Measurements from ENCODE around the gene BCL11A.

Gene BCL11A

GRCh38 chr2:60551240-60552077 lies 2.0 kb downstream of the BCL11A start:
- H3K4me3 ChIP-seq (ENCODE audit: low read length) = peak overlapping the region; percentile 77

GRCh38 chr2:60550984-60551239 lies 2.5 kb downstream of the BCL11A start:
- H3K4me3 ChIP-seq (ENCODE audit: low read length) = peak overlapping the region; percentile 77
- no peak for DNase-seq (ENCODE audit: low read depth)
- TF ChIP-seq CTCF (IDR thresholded peaks at IDR 0.05; ENCODE audit: insufficient read depth, low read depth, low read length, missing control alignments) = no peak

More at GRCh38 chr2:60551240-60552077, 2.0 kb downstream of the BCL11A start:
- DNase-seq (ENCODE audit: low read depth) = peak; percentile 67
- TF ChIP-seq CTCF (IDR thresholded peaks at IDR 0.05; ENCODE audit: insufficient read depth, low read depth, low read length, missing control alignments) = no peak

- DNase-seq (ENCODE audit: low read depth) = peak; percentile 90
- peak overlapping the region; percentile 77 for H3K4me3 ChIP-seq (ENCODE audit: low read length)
- peak; percentile 73 for TF ChIP-seq CTCF (IDR thresholded peaks at IDR 0.05; ENCODE audit: insufficient read depth, low read depth, low read length, missing control alignments)
These were observed 3.1 kb downstream of the BCL11A start for GRCh38 chr2:60550178-60550983.

- DNase-seq (ENCODE audit: low read depth) = peak; percentile 45
- H3K4me3 ChIP-seq (ENCODE audit: low read length) = peak overlapping the region; percentile 77
- no peak for TF ChIP-seq CTCF (IDR thresholded peaks at IDR 0.05; ENCODE audit: insufficient read depth, low read depth, low read length, missing control alignments)
These were observed 3.6 kb downstream of the BCL11A start for GRCh38 chr2:60549928-60550177.

GRCh38 chr2:60549238-60549927 lies 4.1 kb downstream of the BCL11A start:
- peak; percentile 46 for DNase-seq (ENCODE audit: low read depth)

GRCh38 chr2:60548845-60549237 lies 4.6 kb downstream of the BCL11A start:
- peak overlapping the region; percentile 77 for H3K4me3 ChIP-seq (ENCODE audit: low read length)
- no peak for TF ChIP-seq CTCF (IDR thresholded peaks at IDR 0.05; ENCODE audit: insufficient read depth, low read depth, low read length, missing control alignments)
- DNase-seq (ENCODE audit: low read depth) = no peak

More at GRCh38 chr2:60549238-60549927, 4.1 kb downstream of the BCL11A start:
- peak overlapping the region; percentile 77 for H3K4me3 ChIP-seq (ENCODE audit: low read length)
- no peak for TF ChIP-seq CTCF (IDR thresholded peaks at IDR 0.05; ENCODE audit: insufficient read depth, low read depth, low read length, missing control alignments)

Data from epithelial cell of esophagus (primary cell).